Hepatocyte (in vitro differentiated cells): Measurements from ENCODE around the gene VGLL3. TPM values are rescaled to one million over a fixed set of nuclear protein-coding genes. Genes with fewer than 3 reads are reported as not detected.

Experiments
- polyA plus RNA-seq: library from polyadenylated mRNA; unstranded; fragments of >200 nt; fragmentation: Nextera tagmentation; extraction: Ambion mirVana; gene quantifications from 2 replicates; pipeline ENCODE4 v1.2.1, GENCODE V29; 2016
- total RNA-seq: library from RNA; depleted of rRNA; stranded (reverse); fragments of >200 nt; gene quantifications from 2 replicates; pipeline ENCODE4 v1.2.3, GENCODE V29; 2014

VGLL3 gene
- total and polyA plus RNA-seq, 2 experiments from 2014 or later, result 6.9 to 18.7 TPM

Other genes with a start within 250 kb of the VGLL3 start
- gene CHMP2B, start 236.2 kb upstream of the VGLL3 start, total RNA-seq, result 71.5 and 79.3 TPM in 2 replicates
- gene CHMP2B, start 236.2 kb upstream of the VGLL3 start, polyA plus RNA-seq, result 54.5 and 69.5 TPM in 2 replicates